ENCODE measurements around the gene KIAA1549. TPM values are rescaled to one million over a fixed set of nuclear protein-coding genes. Genes with fewer than 3 reads are reported as not detected.

The KIAA1549 gene
- total and polyA plus RNA-seq, 2 of the 4 experiments (the other 2 are of a cell fraction): 1.3 to 3.3 TPM

DNA sequence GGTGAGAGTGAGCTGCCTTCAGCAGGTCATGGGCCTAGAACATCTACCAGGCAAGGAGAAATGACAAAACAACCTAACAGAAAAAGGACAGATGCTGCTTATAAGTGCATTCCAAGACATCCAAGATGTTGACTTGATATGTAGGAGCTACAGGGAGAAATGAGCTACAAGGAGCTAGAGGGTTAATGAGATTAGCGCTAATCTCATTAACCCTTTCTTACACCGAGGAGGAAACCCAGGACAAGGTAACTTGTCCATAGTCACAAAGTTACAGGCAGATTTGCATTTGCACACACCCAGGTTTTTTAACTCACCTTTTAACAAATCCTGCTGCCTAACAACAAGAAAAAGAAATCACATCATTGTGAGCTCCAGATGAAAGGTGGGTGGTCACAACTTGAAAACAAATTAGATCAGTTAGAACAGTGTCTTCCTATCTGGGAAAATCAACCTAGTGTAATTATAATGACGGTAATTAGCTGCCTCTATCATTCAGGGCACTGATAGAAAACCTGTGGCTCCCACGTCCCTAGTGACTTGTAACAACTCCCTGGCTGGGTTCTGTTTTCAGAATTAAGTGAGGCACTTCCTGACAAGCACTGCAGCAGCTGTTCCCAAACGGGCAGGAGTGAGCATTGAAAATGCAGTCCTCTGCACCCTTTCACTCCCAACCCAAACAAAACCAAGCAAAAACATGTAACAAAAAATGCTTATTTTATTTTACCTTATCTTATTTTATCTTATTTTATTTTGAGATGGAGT lies 5.7 kb downstream of the KIAA1549 start:
- H4K5ac ChIP-seq (ENCODE audit: low read depth, low read length): no peak overlapping the region
- DNase-seq: no peak
- no peak overlapping the region for H3K4ac ChIP-seq (ENCODE audit: low read depth, low read length)
- dilution Hi-C loops (cut with HindIII; ENCODE audit: low sequenced_read_pairs, unreplicated experiment) (no loop called here), in situ Hi-C loops (cut with MboI; ENCODE audit: low sequenced_read_pairs) (no loop called here), intact Hi-C loops (cut with micrococcal nuclease) (no loop called here)
- ChIA-PET POLR2A (ENCODE audit: unreplicated experiment) (no interaction called here), CTCF (interaction anchor here (0.6 kb wide), 1 partner anchor 51 kb away, joined by 3 read pairs; no protein-coding TSS in a partner anchor)
- no peak overlapping the region for H2AFZ ChIP-seq (replicated peaks; ENCODE audit: low read length, poor library complexity)
- no peak overlapping the region for H2AK5ac ChIP-seq (ENCODE audit: low read depth, low read length)
- TF ChIP-seq MXI1 (IDR thresholded peaks at IDR 0.05; ENCODE audit: borderline replicate concordance, low read depth, low read length) (no peak), CHD1 (IDR thresholded peaks at IDR 0.05; ENCODE audit: low read depth, low read length) (no peak), RAD21 (IDR thresholded peaks at IDR 0.05; ENCODE audit: low read length) (no peak)
- H2AK9ac ChIP-seq (replicated peaks; ENCODE audit: low read depth, low read length, poor library complexity): no peak overlapping the region
- peaks cover 10 to 26% of the 10 kb centered on the region in 2 experiments; a peak in 3 of 4 replicates for H3K79me1 ChIP-seq (ENCODE audit: low read depth in 1 of 2, low read length in 2 of 2)
- no peaks in the 10 kb centered on the region for H3K9me3 ChIP-seq (ENCODE audit: control insufficient read depth, insufficient read depth, low read length)
- peaks cover 3% of the 10 kb centered on the region; the same call in 1 of the 2 replicates for H3K4me1 ChIP-seq (ENCODE audit: control insufficient read depth, insufficient read depth, low read length)
- no peak overlapping the region for H3K4me3 ChIP-seq (ENCODE audit: insufficient read depth, low read depth, low read length)
- no peak overlapping the region for H3K23ac ChIP-seq (ENCODE audit: low read depth, low read length)
- BruUV-seq (replicated peaks): no TSS peak
- no peak overlapping the region for H3K18ac ChIP-seq (ENCODE audit: low read depth, low read length)
- WGBS, 2 experiments (ENCODE audit: extremely low coverage in 2 of 2, insufficient read length in 1 of 2): 80% methylated on average over 1 of the region's 5 CpGs; no CpG with 5 or more reads in 1 of the 2 experiments
- H3K14ac ChIP-seq (replicated peaks; ENCODE audit: low read depth, low read length): no peak overlapping the region
- H4K91ac ChIP-seq (ENCODE audit: insufficient read depth, low read depth, low read length): no peak overlapping the region
- no peak overlapping the region for H2BK20ac ChIP-seq (ENCODE audit: low read depth, low read length)
- H2BK15ac ChIP-seq (ENCODE audit: low read depth, low read length): no peak overlapping the region
- peaks cover 7% of the 10 kb centered on the region; the same call in 1 of the 2 replicates for H3K9me1 ChIP-seq (ENCODE audit: insufficient read depth, low read length)
- H3K27me3 ChIP-seq (ENCODE audit: control insufficient read depth, insufficient read depth, low read length): no peaks in the 10 kb centered on the region
- no peak for ATAC-seq (ENCODE audit: low read depth)
- H3K36me3 ChIP-seq (ENCODE audit: control insufficient read depth, insufficient read depth, low read length): no peaks in the 10 kb centered on the region
- H3K4me2 ChIP-seq (ENCODE audit: low read depth, low read length): no peak overlapping the region
- no peak overlapping the region for H3K27ac ChIP-seq (ENCODE audit: insufficient read depth, low read length)
- H2BK120ac ChIP-seq (ENCODE audit: low read depth, low read length): no peak overlapping the region
- no peak overlapping the region for H3K9ac ChIP-seq (ENCODE audit: low read depth, low read length)
- H2BK5ac ChIP-seq (ENCODE audit: low read depth, low read length, poor library complexity, severe bottlenecking): no peak overlapping the region
- H4K8ac ChIP-seq (ENCODE audit: low read depth in 2 of 2, low read length in 2 of 2): no peak overlapping the region
- no peak overlapping the region for H3K56ac ChIP-seq (ENCODE audit: extremely low read depth, insufficient read depth, low read length)
- 0 out of 2 replicates have a peak, but pooled peaks cover 14% of the 10 kb centered on the region for H4K20me1 ChIP-seq (ENCODE audit: insufficient read depth, low read length)
